Activated T-helper 1 cell treated with anti-CD3 and anti-CD28 coated beads, Interleukin-12 subunit alpha, Interleukin-12 subunit beta, Interleukin-2, Interleukin-4 antibody, amounts not matched to agents 30 ng/mL and 10 ng/mL and 1 ng/mL, durations not matched to agents 14 hours and 24 hours and 36 hours (primary cell): Measurements from ENCODE around the gene DMD. TPM values are rescaled to one million over a fixed set of nuclear protein-coding genes. Genes with fewer than 3 reads are reported as not detected.

Experiments used
- DNase-seq: peaks from one replicate; pipeline ENCODE4 v3.0.0; 2021; ENCODE audit warnings: low spot score
- H3K27ac Mint-ChIP-seq: one replicate; pipeline ENCODE4 v1.8.0; 2021; ENCODE audit warnings: mild to moderate bottlenecking, mixed read lengths
- H3K27me3 Mint-ChIP-seq: one replicate; pipeline ENCODE4 v1.8.0; 2022; ENCODE audit warnings: mild to moderate bottlenecking, moderate library complexity, mixed read lengths; ENCODE audit not compliant: insufficient read depth
- H3K36me3 Mint-ChIP-seq: one replicate; pipeline ENCODE4 v1.8.0; 2021; ENCODE audit warnings: low read depth, mixed read lengths
- H3K4me1 Mint-ChIP-seq: one replicate; pipeline ENCODE4 v1.8.0; 2021; ENCODE audit warnings: low read depth, mixed read lengths
- H3K4me3 Mint-ChIP-seq: one replicate; pipeline ENCODE4 v1.8.0; 2021; ENCODE audit warnings: mild to moderate bottlenecking, moderate library complexity, mixed read lengths
- H3K9me3 Mint-ChIP-seq: one replicate; pipeline ENCODE4 v1.8.0; 2021; ENCODE audit warnings: mixed read lengths
- intact Hi-C: fragments of 100-400 bp; cut with micrococcal nuclease; formaldehyde crosslinking; loops from one replicate; pipeline ENCODE4 v1.15.1; 2024
- total RNA-seq: library from RNA; stranded (reverse); gene quantifications from 2 replicates; pipeline ENCODE4 v1.2.3, GENCODE V29; 2022

DMD gene
- total RNA-seq, 1 donor from 2014 or later = 12.8 TPM

DNA sequence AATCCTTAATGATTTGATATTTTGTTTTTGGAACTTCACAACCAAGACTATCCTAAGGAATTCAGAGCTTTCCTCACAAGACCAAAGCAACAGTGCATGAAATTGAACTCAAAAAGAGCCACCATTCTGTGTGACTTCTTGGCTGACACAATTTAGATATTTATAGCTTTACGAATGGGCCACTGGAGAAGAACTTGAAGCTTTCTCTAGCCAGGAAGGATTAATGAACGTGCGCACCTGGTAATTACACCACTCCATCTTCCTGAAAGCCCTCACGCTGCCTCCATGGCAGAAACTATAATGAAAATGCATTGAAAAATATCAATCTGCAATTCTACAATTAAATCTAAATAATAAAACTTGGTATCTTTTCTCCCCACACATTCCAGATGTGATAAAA, 1057.8 kb downstream of the DMD start:
- Mint-ChIP-seq H3K4me1 (no peaks in the 10 kb centered on the region), H3K4me3 (no peak overlapping the region), H3K27ac (no peak overlapping the region), H3K9me3 (no peaks in the 10 kb centered on the region), H3K36me3 (no peaks in the 10 kb centered on the region), H3K27me3 (no peaks in the 10 kb centered on the region)
- no peak for DNase-seq
- intact Hi-C loops = loop anchor here (10.0 kb wide), 1 partner anchor 59 kb away; no protein-coding TSS in a partner anchor

DNA sequence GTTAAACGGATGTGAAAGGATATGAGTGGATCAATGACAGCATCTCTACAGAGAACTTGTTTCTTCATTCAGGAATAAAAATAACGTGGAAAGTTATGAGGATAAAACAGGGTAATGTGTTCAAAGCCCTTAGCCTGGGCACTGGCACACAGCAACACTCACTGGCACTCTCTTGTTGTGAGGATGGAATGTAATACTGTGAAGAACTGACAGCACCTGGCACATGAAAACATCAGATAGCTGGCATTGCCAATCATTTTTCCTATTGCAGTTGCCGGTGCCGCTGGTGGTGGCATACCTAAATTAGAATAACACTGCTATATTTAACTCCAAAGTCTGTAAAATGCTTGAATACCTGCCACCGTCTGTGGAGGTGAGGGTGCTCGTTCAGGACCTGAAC, 1061.2 kb downstream of the DMD start:
- H3K27me3 Mint-ChIP-seq = no peaks in the 10 kb centered on the region
- no peaks in the 10 kb centered on the region for H3K4me1 Mint-ChIP-seq
- no peak for DNase-seq
- no peaks in the 10 kb centered on the region for H3K36me3 Mint-ChIP-seq
- H3K4me3 Mint-ChIP-seq = no peak overlapping the region
- H3K27ac Mint-ChIP-seq = no peak overlapping the region
- intact Hi-C loops = loop anchor here (10.0 kb wide), 1 partner anchor 55 kb away; no protein-coding TSS in a partner anchor
- H3K9me3 Mint-ChIP-seq = no peaks in the 10 kb centered on the region

DNA sequence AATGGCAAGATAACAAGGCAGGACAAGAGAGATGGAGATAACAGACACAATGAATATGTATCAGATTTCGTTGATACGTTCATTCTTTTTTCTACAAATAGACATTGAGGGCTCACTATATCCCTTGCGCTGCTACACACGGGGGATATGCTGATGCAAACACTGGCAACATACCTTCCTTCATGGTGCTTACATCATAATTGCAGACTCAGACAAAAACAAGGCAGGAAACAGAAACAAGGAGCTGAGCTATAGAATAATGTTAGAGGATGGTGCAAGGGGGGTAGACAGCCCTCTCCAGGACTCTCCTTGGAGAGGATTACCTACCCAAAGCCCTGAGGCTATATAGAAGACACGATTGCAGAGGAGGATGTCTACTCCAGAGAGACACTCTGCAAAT, 1069.5 kb downstream of the DMD start:
- H3K27ac Mint-ChIP-seq = no peak overlapping the region
- DNase-seq = no peak
- H3K9me3 Mint-ChIP-seq = no peaks in the 10 kb centered on the region
- no peak overlapping the region for H3K4me3 Mint-ChIP-seq
- intact Hi-C loops = no loop called here
- no peaks in the 10 kb centered on the region for H3K36me3 Mint-ChIP-seq
- H3K4me1 Mint-ChIP-seq = no peaks in the 10 kb centered on the region
- no peaks in the 10 kb centered on the region for H3K27me3 Mint-ChIP-seq

- intact Hi-C loops = no loop called here
- Mint-ChIP-seq H3K4me1 (no peaks in the 10 kb centered on the region), H3K9me3 (no peaks in the 10 kb centered on the region), H3K36me3 (no peaks in the 10 kb centered on the region), H3K27ac (no peak overlapping the region), H3K27me3 (no peaks in the 10 kb centered on the region), H3K4me3 (no peak overlapping the region)
- no peak for DNase-seq
Observed at GRCh38 chrX:32139476-32139875, 1071.9 kb downstream of the DMD start.

GRCh38 chrX:32137525-32137924, 1073.8 kb downstream of the DMD start:
- H3K27ac Mint-ChIP-seq = no peak overlapping the region
- H3K4me3 Mint-ChIP-seq = no peak overlapping the region
- H3K9me3 Mint-ChIP-seq = no peaks in the 10 kb centered on the region
- H3K36me3 Mint-ChIP-seq = no peaks in the 10 kb centered on the region
- no peaks in the 10 kb centered on the region for H3K27me3 Mint-ChIP-seq
- DNase-seq = no peak
- intact Hi-C loops = no loop called here
- no peaks in the 10 kb centered on the region for H3K4me1 Mint-ChIP-seq

- H3K4me3 Mint-ChIP-seq = no peak overlapping the region
- DNase-seq = no peak
- H3K4me1 Mint-ChIP-seq = no peaks in the 10 kb centered on the region
- intact Hi-C loops = no loop called here
- H3K27me3 Mint-ChIP-seq = no peaks in the 10 kb centered on the region
- H3K27ac Mint-ChIP-seq = no peak overlapping the region
- H3K9me3 Mint-ChIP-seq = no peaks in the 10 kb centered on the region
- no peaks in the 10 kb centered on the region for H3K36me3 Mint-ChIP-seq
Observed at GRCh38 chrX:32126997-32127396, 1084.4 kb downstream of the DMD start.

DNA sequence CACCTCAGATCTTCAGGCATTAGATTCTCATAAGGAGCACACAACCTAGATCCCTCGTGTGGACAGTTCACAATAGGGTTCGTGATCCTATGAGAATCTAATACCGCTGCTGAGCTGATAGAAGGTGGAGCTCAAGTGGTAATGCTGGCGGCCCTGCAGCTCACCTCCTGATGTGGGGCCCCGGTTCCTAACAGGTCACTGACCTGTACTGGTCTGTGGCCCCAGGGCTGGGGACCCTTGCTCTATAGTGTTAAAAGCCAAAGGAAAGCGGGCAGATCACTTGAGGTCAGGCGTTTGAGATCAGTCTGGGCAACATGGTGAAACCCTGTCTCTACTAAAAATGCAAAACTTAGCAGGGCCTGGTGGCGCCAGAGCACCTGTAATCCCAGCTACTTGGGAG, 1092.5 kb downstream of the DMD start:
- H3K4me3 Mint-ChIP-seq = no peak overlapping the region
- no peaks in the 10 kb centered on the region for H3K4me1 Mint-ChIP-seq
- intact Hi-C loops = no loop called here
- H3K27ac Mint-ChIP-seq = no peak overlapping the region
- H3K36me3 Mint-ChIP-seq = no peaks in the 10 kb centered on the region
- DNase-seq = no peak
- no peaks in the 10 kb centered on the region for H3K9me3 Mint-ChIP-seq
- no peaks in the 10 kb centered on the region for H3K27me3 Mint-ChIP-seq

GRCh38 chrX:32116047-32116446, 1095.3 kb downstream of the DMD start:
- Mint-ChIP-seq H3K27ac (no peak overlapping the region), H3K27me3 (no peaks in the 10 kb centered on the region), H3K9me3 (no peaks in the 10 kb centered on the region), H3K4me1 (no peaks in the 10 kb centered on the region), H3K4me3 (no peak overlapping the region), H3K36me3 (no peaks in the 10 kb centered on the region)
- intact Hi-C loops = no loop called here
- no peak for DNase-seq

GRCh38 chrX:32087663-32088062, 1123.7 kb downstream of the DMD start:
- Mint-ChIP-seq H3K36me3 (no peaks in the 10 kb centered on the region), H3K4me3 (no peak overlapping the region), H3K9me3 (no peaks in the 10 kb centered on the region), H3K27ac (no peak overlapping the region), H3K27me3 (no peaks in the 10 kb centered on the region), H3K4me1 (no peaks in the 10 kb centered on the region)
- DNase-seq = no peak
- intact Hi-C loops = no loop called here

GRCh38 chrX:32084757-32085156, 1126.6 kb downstream of the DMD start:
- Mint-ChIP-seq H3K9me3 (no peaks in the 10 kb centered on the region), H3K27ac (no peak overlapping the region), H3K4me1 (no peaks in the 10 kb centered on the region), H3K27me3 (no peaks in the 10 kb centered on the region), H3K36me3 (no peaks in the 10 kb centered on the region), H3K4me3 (no peak overlapping the region)
- intact Hi-C loops = no loop called here
- DNase-seq = no peak

DNA sequence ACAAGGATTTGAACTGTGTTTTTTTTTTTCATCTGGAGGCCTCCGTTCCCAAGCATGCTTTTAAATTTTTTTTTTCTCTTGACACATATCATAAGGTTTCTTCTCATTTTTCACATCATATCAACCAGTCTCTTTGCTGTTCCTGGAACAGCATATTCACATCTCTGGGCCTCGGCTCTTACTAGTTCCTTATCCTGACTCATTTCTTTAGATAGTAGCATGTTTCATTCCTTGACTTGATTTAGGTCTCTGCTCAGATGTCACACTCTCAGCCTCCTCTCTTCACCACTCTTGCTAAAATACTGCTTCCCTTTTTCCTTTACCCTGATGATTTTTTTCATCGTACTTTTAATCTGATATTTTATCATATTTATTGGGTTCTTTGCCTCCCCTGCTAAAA, 1163.1 kb downstream of the DMD start:
- Mint-ChIP-seq H3K27ac (no peak overlapping the region), H3K27me3 (no peaks in the 10 kb centered on the region), H3K36me3 (no peaks in the 10 kb centered on the region), H3K4me3 (no peak overlapping the region), H3K9me3 (no peaks in the 10 kb centered on the region), H3K4me1 (no peaks in the 10 kb centered on the region)
- DNase-seq = no peak
- intact Hi-C loops = no loop called here

GRCh38 chrX:32045149-32045548, 1166.2 kb downstream of the DMD start:
- no peak for DNase-seq
- Mint-ChIP-seq H3K36me3 (no peaks in the 10 kb centered on the region), H3K9me3 (no peaks in the 10 kb centered on the region), H3K27me3 (no peaks in the 10 kb centered on the region), H3K27ac (no peak overlapping the region), H3K4me1 (no peaks in the 10 kb centered on the region), H3K4me3 (no peak overlapping the region)
- intact Hi-C loops = no loop called here

DNA sequence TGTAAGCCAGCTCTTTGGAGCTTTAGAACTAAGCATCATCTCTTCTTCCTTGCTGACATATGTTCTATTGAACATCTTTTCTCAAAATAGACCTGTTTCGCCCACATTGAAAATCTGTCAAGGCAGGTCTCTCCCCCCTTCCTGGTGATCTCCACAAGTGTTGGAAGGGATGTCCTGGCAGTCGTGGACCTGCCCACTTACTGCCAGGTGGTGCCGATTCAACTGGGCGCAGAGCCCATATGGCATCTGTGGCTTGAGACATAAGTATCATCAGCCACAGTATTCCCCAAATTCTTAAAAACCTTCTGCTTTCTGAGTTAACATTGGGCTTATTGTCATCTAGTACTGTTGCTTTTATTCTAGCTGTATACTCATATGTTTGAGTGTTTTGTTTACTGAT, 1170.2 kb downstream of the DMD start:
- H3K4me3 Mint-ChIP-seq = no peak overlapping the region
- no peak overlapping the region for H3K27ac Mint-ChIP-seq
- intact Hi-C loops = no loop called here
- DNase-seq = no peak
- no peaks in the 10 kb centered on the region for H3K36me3 Mint-ChIP-seq
- H3K27me3 Mint-ChIP-seq = no peaks in the 10 kb centered on the region
- no peaks in the 10 kb centered on the region for H3K4me1 Mint-ChIP-seq
- H3K9me3 Mint-ChIP-seq = no peaks in the 10 kb centered on the region

GRCh38 chrX:32026772-32027171, 1184.6 kb downstream of the DMD start:
- Mint-ChIP-seq H3K27me3 (no peaks in the 10 kb centered on the region), H3K4me3 (no peak overlapping the region), H3K9me3 (no peaks in the 10 kb centered on the region), H3K36me3 (no peaks in the 10 kb centered on the region), H3K27ac (no peak overlapping the region), H3K4me1 (no peaks in the 10 kb centered on the region)
- intact Hi-C loops = no loop called here
- DNase-seq = no peak
